SH-SY5Y (cell line): ENCODE measurements around the gene NEURL4.

Source experiments
- GATA2 ChIP-seq: IDR thresholded peaks from 2 replicates; pipeline ENCODE4 v1.6.1; 2011; ENCODE audit warnings: mild to moderate bottlenecking, low read depth, low read length
- GATA3 ChIP-seq: IDR thresholded peaks from 2 replicates; pipeline ENCODE4 v1.6.1; 2011; ENCODE audit warnings: low read depth, mild to moderate bottlenecking, low read length, moderate library complexity

NEURL4 gene

DNA sequence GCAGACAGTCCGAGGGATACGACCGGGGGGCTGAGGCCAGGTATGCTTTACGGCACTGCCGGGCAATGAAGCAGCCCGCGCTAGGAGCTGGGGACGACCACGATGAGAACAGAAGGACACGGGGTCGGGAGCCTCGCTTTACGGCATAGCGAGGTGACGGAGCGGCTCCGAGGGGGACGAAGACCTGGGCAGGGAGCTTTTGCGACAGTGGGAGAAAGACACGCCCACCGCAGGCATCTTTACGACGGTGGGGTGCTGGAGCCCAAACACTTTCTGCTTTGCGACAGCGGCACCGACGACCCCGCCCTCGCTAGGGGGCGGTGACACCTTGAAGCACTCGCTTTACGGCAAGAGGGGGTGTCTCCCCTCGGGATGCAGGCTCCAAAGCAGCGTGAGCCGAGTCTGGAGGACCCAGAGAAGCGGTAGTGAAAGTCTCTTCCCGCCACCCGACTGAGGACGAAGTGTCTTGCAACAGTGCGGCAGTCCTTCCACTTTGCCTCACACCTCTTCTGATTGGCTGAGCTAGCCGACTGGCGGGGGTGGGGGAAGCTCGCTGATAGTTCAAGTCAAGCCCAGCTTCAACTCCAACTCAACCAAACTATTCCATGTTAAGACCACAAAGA is 350 bp upstream of the NEURL4 start:
- TF ChIP-seq GATA3: no peak
- TF ChIP-seq GATA2: no peak

DNA sequence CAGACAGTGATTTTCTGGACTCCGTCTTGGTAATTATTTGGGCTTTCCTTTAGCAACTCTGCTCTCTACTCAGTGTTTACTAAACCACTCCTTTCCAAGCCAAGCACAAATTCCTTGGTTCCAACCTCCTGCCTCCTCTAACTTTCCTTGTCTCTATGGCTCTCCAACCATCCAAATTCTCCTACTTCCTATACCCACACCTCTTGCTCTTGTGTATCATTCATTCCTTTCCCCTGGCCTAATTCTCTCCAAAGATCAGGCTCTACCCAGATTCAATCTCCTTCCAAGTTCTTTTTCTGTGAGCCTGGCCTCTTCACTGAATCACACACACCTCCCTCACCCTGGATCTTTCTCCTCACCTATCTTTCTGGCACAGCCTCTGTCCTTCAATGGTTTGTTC is 1.1 kb downstream of the NEURL4 start:
- TF ChIP-seq GATA2: no peak
- TF ChIP-seq GATA3: no peak

DNA sequence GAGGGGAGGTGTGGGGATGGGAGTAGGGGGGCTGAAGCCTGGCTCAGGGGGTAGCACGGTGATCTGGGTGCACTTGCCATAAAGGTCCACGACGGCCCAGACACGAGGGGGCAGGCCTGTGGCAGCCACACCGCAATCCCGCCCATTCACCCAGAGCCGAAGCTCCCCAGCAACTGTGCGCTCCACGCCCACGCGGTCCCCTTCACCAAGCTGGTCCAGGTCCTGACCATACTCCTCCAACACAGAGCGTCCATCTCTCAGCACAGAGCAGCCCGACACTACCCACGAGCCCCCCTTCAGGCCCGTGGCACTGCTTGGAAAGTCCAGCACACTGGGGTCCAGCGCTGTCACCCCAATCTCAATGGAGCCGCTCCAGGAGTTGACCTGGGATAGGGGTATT is 1.6 kb downstream of the NEURL4 start:
- TF ChIP-seq GATA3 (no peak), GATA2 (no peak)

DNA sequence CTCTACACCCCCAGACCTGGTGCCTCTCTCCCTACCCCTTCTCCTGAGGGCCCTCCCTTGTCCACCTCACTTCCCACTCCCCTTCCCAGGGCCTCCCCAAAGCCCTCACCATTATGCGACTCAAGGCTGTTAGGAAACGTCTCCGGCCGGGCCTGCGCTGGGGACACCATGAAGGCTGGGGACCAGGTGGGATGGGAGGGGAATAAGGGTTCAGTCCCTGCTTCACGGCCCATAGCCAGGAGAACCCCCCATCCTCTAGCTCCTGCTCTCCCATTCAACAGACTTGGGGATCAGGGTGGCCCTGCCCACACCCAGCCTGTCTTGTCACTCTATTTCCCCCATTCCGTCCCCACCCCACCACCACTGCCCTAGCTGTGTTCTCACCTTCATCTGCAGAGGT is 2.1 kb downstream of the NEURL4 start:
- no peak for TF ChIP-seq GATA2
- TF ChIP-seq GATA3: no peak

DNA sequence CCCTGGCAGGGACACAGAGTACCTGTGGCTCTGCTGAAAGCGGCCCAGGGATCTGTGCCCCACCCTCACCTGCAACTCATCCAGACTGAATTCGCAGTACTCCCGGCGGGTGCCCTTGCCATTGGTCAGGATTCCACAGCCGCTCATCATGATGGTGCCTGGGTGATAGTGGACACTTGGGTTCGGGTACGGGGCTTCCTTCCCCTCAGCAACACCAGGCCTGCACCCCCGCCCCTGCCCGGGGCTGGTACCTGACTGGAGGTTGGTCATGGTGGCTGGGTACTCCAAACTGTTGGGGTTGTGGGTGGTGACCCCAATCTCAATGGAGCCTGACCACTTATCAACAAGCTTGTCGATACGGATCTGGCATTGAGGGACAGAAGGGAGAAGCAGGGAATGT is 2.9 kb downstream of the NEURL4 start:
- TF ChIP-seq GATA2 (no peak), GATA3 (no peak)

DNA sequence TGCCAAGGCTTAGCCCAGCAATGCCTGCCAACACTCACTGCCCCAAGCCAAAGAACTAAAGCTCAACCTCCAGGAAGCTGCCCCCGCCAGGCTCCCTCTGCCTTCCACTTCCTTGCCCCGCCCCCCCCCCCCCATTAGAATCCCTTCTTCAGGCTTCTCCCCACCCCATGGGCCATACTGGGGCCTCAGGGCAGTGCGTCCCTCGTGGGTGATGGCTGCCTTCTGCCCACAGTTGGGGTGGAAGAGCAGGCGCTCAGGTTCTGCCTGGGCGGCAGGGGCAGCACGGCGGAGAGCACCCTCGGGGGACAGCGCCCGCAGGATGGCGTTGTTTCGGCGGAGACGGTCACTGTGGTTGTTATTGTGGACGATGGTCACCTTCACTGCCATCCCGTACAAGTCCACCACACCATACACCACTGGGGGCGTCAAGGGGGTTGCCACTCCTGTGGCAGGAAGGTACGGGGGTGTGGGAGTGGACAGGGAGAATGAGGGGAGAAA is 4.1 kb downstream of the NEURL4 start:
- no peak for TF ChIP-seq GATA2
- TF ChIP-seq GATA3: no peak

DNA sequence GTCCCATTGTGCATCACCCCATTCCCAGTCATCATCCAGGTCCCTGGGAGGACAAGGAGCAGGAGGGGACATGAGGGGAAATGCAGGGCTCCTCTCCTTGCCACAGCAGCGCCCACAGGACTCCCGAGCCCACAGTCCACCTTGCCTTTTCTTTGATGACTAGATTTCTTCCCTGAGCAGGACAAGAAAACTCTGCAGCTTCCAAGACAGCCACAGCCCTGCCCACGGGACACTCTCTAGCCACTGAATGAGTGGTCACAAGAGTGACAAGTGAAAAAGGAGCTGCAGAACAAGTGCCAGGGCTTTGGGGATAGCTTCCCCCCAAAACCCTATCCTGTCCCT is 4.7 kb downstream of the NEURL4 start:
- TF ChIP-seq GATA2 (no peak), GATA3 (no peak)

DNA sequence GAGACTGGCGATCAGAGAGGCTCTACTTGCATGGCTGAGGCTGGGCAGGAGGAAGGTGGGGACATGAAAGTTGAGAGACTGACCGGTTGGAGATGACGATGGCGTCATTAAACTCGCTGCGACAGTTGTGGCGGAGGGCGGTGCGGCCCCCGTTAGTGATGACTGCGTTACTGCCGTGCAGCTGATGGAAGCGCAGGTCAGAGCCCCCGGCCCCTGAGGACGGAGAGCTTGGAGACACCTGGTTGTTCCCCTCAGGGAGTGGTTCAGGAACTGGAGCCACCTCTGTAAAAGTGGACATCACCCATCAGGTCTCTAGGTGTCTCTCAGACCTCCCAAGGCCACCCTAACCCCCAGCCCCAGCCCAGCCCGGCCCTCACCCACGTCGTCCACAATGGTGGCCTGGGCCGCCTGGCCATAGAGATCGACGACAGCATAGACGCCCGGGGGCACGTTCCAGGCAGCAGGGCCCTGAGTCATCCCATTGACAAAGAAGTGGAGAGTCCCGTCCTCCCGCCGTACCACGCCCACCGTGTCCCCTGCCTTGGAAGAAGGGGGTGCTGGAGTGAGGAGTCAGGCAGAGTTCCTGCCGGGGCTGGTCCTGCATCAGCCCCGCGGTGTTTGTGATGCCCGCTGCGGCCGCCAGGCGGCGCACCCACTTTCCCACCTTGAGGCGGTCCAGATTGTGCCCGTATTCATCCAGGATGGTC is 5.3 kb downstream of the NEURL4 start:
- TF ChIP-seq GATA3 (no peak), GATA2 (no peak)

DNA sequence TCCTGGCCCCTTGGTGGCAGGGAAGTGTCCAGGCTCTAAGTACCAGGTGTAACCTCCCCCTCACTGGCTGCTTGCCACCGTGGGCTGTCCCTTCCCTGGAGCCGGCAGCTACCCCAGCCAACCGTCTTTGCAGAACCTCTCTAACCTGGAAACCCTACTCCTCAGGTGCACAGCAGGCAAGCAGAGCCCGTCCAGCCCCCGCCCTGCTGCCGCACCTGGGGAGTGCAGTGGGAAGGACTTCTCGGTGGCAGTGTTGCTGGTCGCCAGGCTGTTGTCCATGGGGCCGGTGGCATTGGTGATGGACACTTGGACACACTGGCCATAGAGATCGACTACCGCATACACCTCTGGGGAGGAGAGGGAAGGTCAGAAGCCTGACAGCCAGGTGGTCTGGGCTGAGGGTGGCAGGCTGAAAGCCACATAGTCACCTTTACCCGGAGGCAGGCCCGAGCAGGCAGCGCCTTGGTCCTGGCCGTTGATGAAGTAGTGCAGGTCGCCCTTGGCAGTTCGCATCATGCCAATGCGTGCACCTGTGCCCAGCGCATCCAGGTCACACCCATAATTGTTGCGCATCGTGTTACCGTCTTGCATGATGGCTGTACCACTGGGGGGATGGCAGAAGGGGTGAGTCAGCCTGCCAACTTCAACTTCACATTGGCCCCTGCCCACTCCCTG is 6.5 kb downstream of the NEURL4 start:
- no peak for TF ChIP-seq GATA3
- no peak for TF ChIP-seq GATA2

DNA sequence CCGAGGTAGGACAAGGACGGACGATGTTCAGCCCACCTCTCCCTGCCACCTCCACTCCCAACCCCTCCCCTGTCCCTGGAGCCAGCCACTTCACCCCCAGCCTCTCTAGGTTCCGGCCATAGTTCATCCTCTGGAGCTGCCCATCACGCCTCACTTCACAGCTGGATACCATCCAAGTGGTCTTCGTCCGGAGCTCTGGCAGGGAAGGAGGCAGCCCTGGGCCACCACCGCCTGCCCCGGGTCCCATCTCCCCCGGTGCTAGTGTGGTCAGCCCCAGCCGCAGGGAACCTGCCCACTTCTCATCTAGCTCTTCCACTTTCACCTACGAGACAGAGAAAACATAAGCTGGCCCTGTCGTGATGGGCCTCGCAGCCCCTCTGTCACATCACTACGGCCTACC is 7.7 kb downstream of the NEURL4 start:
- TF ChIP-seq GATA2 (no peak), GATA3 (no peak)

DNA sequence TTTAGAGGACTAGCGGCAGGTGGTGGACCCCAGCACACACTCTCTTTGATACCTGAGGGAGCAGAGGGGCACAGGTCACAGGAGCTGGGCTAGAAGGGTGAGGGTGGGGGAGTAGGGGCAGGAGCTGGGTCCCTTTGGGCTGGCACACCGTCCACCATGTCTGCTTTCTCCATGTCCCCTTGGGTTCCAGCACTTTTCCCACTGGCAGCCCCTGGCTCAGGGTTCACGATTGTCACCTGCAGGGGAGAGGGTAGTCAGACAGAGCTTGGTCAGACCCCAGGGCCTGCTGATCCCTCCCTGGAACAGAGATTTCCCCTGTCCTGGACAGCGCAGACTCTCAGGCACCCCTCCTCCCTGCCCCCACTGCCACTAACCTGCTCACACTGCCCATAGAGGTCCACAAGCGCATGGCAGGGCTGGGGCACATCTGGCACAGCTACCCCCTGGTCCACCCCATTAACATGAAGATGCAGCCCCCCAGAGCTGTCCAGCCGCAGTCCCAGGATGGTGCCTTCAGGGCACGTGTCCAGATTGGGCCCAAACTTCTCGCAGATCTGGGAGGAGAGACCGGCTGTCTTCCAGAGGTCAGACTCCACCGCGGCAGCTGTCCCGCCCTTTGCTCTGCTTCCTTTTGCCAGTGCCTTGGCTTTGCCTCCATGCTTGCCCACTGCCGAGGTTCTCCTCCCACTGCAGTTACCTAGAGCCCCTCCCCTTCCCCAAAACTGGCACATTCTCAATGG is 10.8 kb downstream of the NEURL4 start:
- no peak for TF ChIP-seq GATA2
- TF ChIP-seq GATA3: no peak

DNA sequence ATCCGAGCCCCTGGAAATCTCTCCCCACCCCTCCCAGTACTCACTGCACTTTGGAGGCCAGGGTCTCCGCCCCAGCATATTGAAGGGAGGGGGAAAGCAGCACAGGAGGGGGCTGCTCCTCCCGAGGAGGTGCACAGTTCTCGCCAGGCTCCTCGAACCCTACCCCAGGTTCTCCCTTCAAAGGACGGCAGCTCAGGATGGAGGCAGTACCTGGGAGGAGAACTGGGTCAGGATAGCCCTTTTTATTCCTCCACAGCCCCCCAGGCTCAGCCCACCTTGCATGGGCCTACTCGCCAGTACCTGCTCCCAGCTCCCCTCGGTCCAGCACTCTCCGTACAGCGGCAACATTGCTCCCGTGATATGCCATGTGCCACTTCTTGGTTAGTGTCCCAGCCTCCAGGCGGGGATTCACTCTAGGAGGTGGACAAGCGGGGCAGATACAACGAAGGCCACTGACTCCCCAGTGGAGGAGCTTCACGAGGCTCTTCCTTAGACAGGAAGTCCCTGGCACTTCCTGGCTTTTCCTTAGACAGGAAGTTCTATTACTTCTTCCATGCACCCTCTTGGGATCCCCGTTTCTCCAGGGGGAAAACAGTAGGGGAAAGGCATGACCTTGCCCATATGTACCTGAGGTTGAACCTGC is 11.9 kb downstream of the NEURL4 start:
- no peak for TF ChIP-seq GATA2
- TF ChIP-seq GATA3: no peak

DNA sequence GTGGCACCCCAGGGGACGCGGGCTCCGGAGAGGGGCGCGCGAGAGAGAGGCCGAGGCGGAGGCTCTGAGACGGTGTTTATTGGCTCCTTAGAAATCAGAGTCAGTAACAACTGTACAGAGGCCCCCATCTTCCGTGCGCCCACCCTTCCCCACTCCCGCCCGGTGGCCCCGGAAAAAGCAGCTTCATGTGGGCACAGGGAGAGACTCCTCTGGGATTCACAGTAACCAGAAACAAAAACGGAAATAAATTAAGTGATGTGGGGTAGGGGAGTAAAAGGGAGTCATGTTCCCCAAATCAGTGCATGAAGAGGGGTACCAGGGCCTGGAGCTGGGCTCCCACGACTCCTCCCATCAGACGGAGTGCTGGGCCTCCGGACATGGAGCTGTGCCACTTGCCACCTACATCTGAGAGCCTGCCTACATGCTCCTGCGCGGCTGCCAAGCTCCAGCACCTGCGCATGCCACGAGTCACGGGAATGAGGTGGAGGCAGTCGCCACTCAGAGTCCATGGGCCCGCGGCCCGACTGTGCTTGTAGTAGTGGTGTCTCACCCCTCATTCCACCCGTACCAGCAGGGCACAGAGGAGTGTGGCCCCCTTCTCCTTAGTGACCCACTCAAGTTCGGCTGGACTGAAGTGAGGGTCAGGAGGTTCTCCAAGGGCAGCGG is 13.4 kb downstream of the NEURL4 start:
- TF ChIP-seq GATA3 (no peak), GATA2 (no peak)
